ENCODE data around the gene RPLP2.

Gene RPLP2

GRCh38 chr11:774873-775592 is 34.7 kb upstream of the RPLP2 start:
- no peaks in the 10 kb centered on the region for H3K9me3 ChIP-seq (ENCODE audit: control insufficient read depth in 1 of 2, low read length in 2 of 2)
- peaks cover 17 to 34% of the 10 kb centered on the region in 2 donors for H3K36me3 ChIP-seq (ENCODE audit: control insufficient read depth in 1 of 2, insufficient read depth in 2 of 2, low read length in 2 of 2)
- peak overlapping the region; percentile 25 to 33 for H3K9ac ChIP-seq (ENCODE audit: low read depth in 1 of 2, low read length in 2 of 2)
- H3K4me1 ChIP-seq (ENCODE audit: control insufficient read depth in 1 of 2, insufficient read depth in 2 of 2, low read length in 2 of 2) = peaks cover 18 to 28% of the 10 kb centered on the region in 2 donors
- no peaks in the 10 kb centered on the region for H3K27me3 ChIP-seq (ENCODE audit: control insufficient read depth in 1 of 2, insufficient read depth in 2 of 2, low read length in 2 of 2)
- no peak overlapping the region for H3K27ac ChIP-seq (ENCODE audit: low read depth, low read length)
- H3K4me3 ChIP-seq (ENCODE audit: low read depth in 1 of 2, low read length in 2 of 2) = peak overlapping the region in 1 of 2 donors; percentile 10

- H3K27ac ChIP-seq (ENCODE audit: low read depth, low read length) = no peak overlapping the region
- peaks cover 18 to 28% of the 10 kb centered on the region in 2 donors for H3K4me1 ChIP-seq (ENCODE audit: control insufficient read depth in 1 of 2, insufficient read depth in 2 of 2, low read length in 2 of 2)
- peaks cover 9 to 23% of the 10 kb centered on the region in 2 donors for H3K36me3 ChIP-seq (ENCODE audit: control insufficient read depth in 1 of 2, insufficient read depth in 2 of 2, low read length in 2 of 2)
- no peaks in the 10 kb centered on the region for H3K27me3 ChIP-seq (ENCODE audit: control insufficient read depth in 1 of 2, insufficient read depth in 2 of 2, low read length in 2 of 2)
- H3K9ac ChIP-seq (ENCODE audit: low read depth in 1 of 2, low read length in 2 of 2) = peak overlapping the region; percentile 72 to 88
- H3K9me3 ChIP-seq (ENCODE audit: control insufficient read depth in 1 of 2, low read length in 2 of 2) = no peaks in the 10 kb centered on the region
- peak overlapping the region; percentile 77 to 79 for H3K4me3 ChIP-seq (ENCODE audit: low read depth in 1 of 2, low read length in 2 of 2)
Measured at GRCh38 chr11:776263-776560, 33.6 kb upstream of the RPLP2 start.

- Histone ChIP-seq H3K27me3 (ENCODE audit: control insufficient read depth in 1 of 2, insufficient read depth in 2 of 2, low read length in 2 of 2) (no peaks in the 10 kb centered on the region), H3K4me1 (ENCODE audit: control insufficient read depth in 1 of 2, insufficient read depth in 2 of 2, low read length in 2 of 2) (peaks cover 18 to 28% of the 10 kb centered on the region in 2 donors), H3K9me3 (ENCODE audit: control insufficient read depth in 1 of 2, low read length in 2 of 2) (no peaks in the 10 kb centered on the region), H3K4me3 (ENCODE audit: low read depth in 1 of 2, low read length in 2 of 2) (peak overlapping the region; percentile 77 to 79), H3K27ac (ENCODE audit: low read depth, low read length) (no peak overlapping the region), H3K36me3 (ENCODE audit: control insufficient read depth in 1 of 2, insufficient read depth in 2 of 2, low read length in 2 of 2) (peaks cover 4 to 18% of the 10 kb centered on the region in 2 donors), H3K9ac (ENCODE audit: low read depth in 1 of 2, low read length in 2 of 2) (peak overlapping the region; percentile 72 to 88)
Measured at GRCh38 chr11:776561-777287, 33.0 kb upstream of the RPLP2 start.

- Histone ChIP-seq H3K9me3 (ENCODE audit: control insufficient read depth in 1 of 2, low read length in 2 of 2) (no peaks in the 10 kb centered on the region), H3K27me3 (ENCODE audit: control insufficient read depth in 1 of 2, insufficient read depth in 2 of 2, low read length in 2 of 2) (no peaks in the 10 kb centered on the region), H3K36me3 (ENCODE audit: control insufficient read depth in 1 of 2, insufficient read depth in 2 of 2, low read length in 2 of 2) (peaks cover 3 to 10% of the 10 kb centered on the region in 2 donors), H3K9ac (ENCODE audit: low read depth in 1 of 2, low read length in 2 of 2) (peak within 1 kb of the TSS; percentile 72 to 88), H3K4me3 (ENCODE audit: low read depth in 1 of 2, low read length in 2 of 2) (peak within 1 kb of the TSS; percentile 77 to 79), H3K27ac (ENCODE audit: low read depth, low read length) (peak within 1 kb of the TSS; percentile 70), H3K4me1 (ENCODE audit: control insufficient read depth in 1 of 2, insufficient read depth in 2 of 2, low read length in 2 of 2) (peaks cover 20 to 30% of the 10 kb centered on the region in 2 donors)
Measured at GRCh38 chr11:777288-778255, 32.2 kb upstream of the RPLP2 start, which contains the start of gene GATD1. Gene GATD1, minus strand, starts transcription at chr11:777487. Its CDS starts 25 bp downstream, at chr11:777462.

- Histone ChIP-seq H3K4me3 (ENCODE audit: low read depth in 1 of 2, low read length in 2 of 2) (no peak overlapping the region), H3K36me3 (ENCODE audit: control insufficient read depth in 1 of 2, insufficient read depth in 2 of 2, low read length in 2 of 2) (no peaks in the 10 kb centered on the region), H3K27me3 (ENCODE audit: control insufficient read depth in 1 of 2, insufficient read depth in 2 of 2, low read length in 2 of 2) (no peaks in the 10 kb centered on the region), H3K27ac (ENCODE audit: low read depth, low read length) (no peak overlapping the region), H3K9me3 (ENCODE audit: control insufficient read depth in 1 of 2, low read length in 2 of 2) (no peaks in the 10 kb centered on the region), H3K9ac (ENCODE audit: low read depth in 1 of 2, low read length in 2 of 2) (no peak overlapping the region), H3K4me1 (ENCODE audit: control insufficient read depth in 1 of 2, insufficient read depth in 2 of 2, low read length in 2 of 2) (peaks cover 24 to 35% of the 10 kb centered on the region in 2 donors)
Measured at GRCh38 chr11:778976-779954, 30.5 kb upstream of the RPLP2 start.

GRCh38 chr11:779955-780532 is 29.7 kb upstream of the RPLP2 start:
- H3K27me3 ChIP-seq (ENCODE audit: control insufficient read depth in 1 of 2, insufficient read depth in 2 of 2, low read length in 2 of 2) = no peaks in the 10 kb centered on the region
- H3K36me3 ChIP-seq (ENCODE audit: control insufficient read depth in 1 of 2, insufficient read depth in 2 of 2, low read length in 2 of 2) = no peaks in the 10 kb centered on the region
- peaks cover 24 to 35% of the 10 kb centered on the region in 2 donors for H3K4me1 ChIP-seq (ENCODE audit: control insufficient read depth in 1 of 2, insufficient read depth in 2 of 2, low read length in 2 of 2)
- no peak overlapping the region for H3K27ac ChIP-seq (ENCODE audit: low read depth, low read length)
- no peak overlapping the region for H3K9ac ChIP-seq (ENCODE audit: low read depth in 1 of 2, low read length in 2 of 2)
- H3K4me3 ChIP-seq (ENCODE audit: low read depth in 1 of 2, low read length in 2 of 2) = no peak overlapping the region
- no peaks in the 10 kb centered on the region for H3K9me3 ChIP-seq (ENCODE audit: control insufficient read depth in 1 of 2, low read length in 2 of 2)

- Histone ChIP-seq H3K27me3 (ENCODE audit: control insufficient read depth in 1 of 2, insufficient read depth in 2 of 2, low read length in 2 of 2) (no peaks in the 10 kb centered on the region), H3K4me3 (ENCODE audit: low read depth in 1 of 2, low read length in 2 of 2) (no peak overlapping the region), H3K4me1 (ENCODE audit: control insufficient read depth in 1 of 2, insufficient read depth in 2 of 2, low read length in 2 of 2) (peaks cover 19 to 22% of the 10 kb centered on the region in 2 donors), H3K36me3 (ENCODE audit: control insufficient read depth in 1 of 2, insufficient read depth in 2 of 2, low read length in 2 of 2) (no peaks in the 10 kb centered on the region), H3K27ac (ENCODE audit: low read depth, low read length) (no peak overlapping the region), H3K9ac (ENCODE audit: low read depth in 1 of 2, low read length in 2 of 2) (no peak overlapping the region), H3K9me3 (ENCODE audit: control insufficient read depth in 1 of 2, low read length in 2 of 2) (no peaks in the 10 kb centered on the region)
Measured at GRCh38 chr11:782264-783174, 27.2 kb upstream of the RPLP2 start.

- Histone ChIP-seq H3K4me3 (ENCODE audit: low read depth in 1 of 2, low read length in 2 of 2) (no peak overlapping the region), H3K27me3 (ENCODE audit: control insufficient read depth in 1 of 2, insufficient read depth in 2 of 2, low read length in 2 of 2) (peaks cover 0 to under 1% of the 10 kb centered on the region in 2 donors), H3K36me3 (ENCODE audit: control insufficient read depth in 1 of 2, insufficient read depth in 2 of 2, low read length in 2 of 2) (no peaks in the 10 kb centered on the region), H3K27ac (ENCODE audit: low read depth, low read length) (no peak overlapping the region), H3K4me1 (ENCODE audit: control insufficient read depth in 1 of 2, insufficient read depth in 2 of 2, low read length in 2 of 2) (peaks cover 12 to 14% of the 10 kb centered on the region in 2 donors), H3K9me3 (ENCODE audit: control insufficient read depth in 1 of 2, low read length in 2 of 2) (no peaks in the 10 kb centered on the region), H3K9ac (ENCODE audit: low read depth in 1 of 2, low read length in 2 of 2) (no peak overlapping the region)
Measured at GRCh38 chr11:783581-784015, 26.2 kb upstream of the RPLP2 start.
